HT1080 (cell line): ENCODE results near the gene GLB1L. TPM values are rescaled to one million over a fixed set of nuclear protein-coding genes. Genes with fewer than 3 reads are reported as not detected.

ENCODE experiments used
- DNase-seq: peaks from one replicate; pipeline ENCODE4 v3.0.0-alpha.2; 2015; ENCODE audit warnings: low read depth
- total RNA-seq: library from RNA; depleted of rRNA; stranded (reverse); fragments of >200 nt; shearing (Covaris generic); gene quantifications from 2 replicates; pipeline ENCODE4 v1.2.3, GENCODE V29; 2014

GLB1L gene
- total RNA-seq, 1 experiment from 2014 or later = 8.4 TPM

DNA sequence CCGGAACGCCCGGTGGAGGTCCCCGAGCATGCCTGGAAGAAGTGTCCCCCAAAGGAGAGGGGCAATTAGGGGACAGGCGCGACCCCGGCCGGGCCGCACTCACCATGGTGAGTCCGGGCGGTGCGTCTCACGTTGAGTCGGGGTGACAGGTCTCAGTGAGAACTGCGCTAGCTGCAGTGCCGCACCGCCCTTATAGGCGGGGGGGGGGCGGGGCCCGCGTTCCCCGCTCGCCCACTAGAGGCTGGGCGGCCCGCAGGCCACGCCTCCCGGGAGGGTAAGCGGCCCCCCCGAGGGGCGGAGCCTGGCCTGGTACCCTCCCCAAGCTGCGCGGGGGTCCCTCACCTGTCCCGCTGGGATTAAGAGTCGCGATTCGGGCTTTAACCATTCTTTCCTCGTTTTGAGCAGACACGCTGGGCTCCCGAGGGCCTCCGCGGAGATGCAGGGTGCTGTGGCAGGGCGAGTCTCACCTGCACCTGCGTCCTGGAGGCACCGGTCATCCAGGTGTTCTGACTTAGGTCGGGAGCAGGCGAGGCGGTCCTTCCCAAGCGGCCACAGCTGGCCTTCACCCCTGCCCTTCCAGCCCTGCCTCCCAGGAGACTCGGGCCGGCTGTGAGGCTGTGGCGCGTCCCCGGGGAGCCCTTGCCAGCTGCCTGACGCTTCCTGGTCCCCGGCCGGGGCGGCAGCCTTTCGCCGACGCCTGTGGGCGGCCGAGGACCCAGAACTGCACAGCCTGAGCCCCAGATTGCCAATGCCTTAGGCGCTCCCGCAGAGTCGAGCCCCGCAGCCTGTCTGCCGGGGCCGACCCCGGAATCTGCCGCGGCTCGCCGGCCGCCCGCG, 8.7 kb upstream of the GLB1L start, which contains the start of gene TUBA4A:
TUBA4A (minus strand) TSS at position 166 of the 837 bp plus-strand sequence; CDS start at position 106, 60 bp downstream.
- peak; percentile 79 for DNase-seq

- DNase-seq = peak; percentile 85
These were observed 7.9 kb upstream of the GLB1L start, which contains the start of gene TUBA4B for GRCh38 chr2:219252900-219253752. Gene TUBA4B (plus strand): TSS chr2:219253243. CDS start chr2:219253408, 165 bp downstream.

DNA sequence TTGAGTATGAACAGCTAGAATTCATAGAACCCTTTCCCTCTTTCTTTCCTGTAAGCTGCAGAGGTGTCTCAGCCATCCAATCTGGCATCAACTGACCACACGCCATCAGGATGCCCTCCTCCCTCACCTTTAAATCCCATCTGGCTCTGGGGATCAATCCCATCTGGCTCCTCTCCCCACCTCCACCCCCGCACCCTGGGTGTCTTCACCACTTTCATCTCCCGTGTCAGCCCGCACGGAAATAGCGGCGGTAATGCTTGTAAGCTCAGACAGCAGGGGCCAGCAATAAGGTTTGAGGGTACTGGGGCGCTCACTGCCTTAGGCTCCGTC, 7.3 kb upstream of the GLB1L start:
- DNase-seq = no peak

DNA sequence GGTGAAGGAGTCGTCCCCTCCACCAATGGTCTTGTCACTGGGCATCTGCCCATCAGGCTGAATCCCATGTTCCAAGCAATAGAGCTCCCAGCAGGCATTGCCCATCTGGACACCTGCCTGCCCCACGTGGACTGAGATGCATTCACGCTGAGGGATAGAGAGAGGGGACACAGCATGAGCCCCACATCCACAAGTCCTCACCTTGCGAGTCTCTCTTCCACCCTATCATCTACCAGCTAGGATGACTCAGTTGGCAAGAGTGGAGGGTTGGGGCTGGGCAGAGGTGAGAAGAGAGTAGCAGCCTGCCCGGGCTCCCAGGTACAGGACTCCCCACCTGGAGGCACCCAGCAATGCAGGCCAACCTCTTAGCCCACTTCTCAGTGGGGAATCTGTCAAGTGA, 6.8 kb upstream of the GLB1L start:
- DNase-seq = no peak

DNA sequence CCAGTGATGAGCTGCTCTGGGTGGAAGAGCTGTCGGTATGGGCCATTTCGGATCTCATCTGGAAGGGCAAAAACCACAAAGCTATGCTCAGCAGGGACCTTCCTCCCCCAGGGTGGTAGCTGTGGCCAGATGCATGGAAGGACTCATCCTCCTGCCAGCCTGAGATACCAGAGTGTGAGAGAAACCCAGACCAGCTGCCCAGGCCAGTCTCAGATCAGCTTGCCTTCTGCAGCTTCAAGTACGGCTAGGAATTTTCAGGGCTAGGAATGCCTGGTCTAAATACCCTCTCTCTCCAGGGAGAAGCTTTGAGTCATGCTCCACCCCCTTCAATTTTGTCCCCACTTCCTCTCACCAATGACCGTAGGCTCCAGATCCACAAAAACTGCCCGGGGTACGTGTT, 6.4 kb upstream of the GLB1L start:
- no peak for DNase-seq

GRCh38 chr2:219250049-219250781, 5.0 kb upstream of the GLB1L start:
- no peak for DNase-seq

DNA sequence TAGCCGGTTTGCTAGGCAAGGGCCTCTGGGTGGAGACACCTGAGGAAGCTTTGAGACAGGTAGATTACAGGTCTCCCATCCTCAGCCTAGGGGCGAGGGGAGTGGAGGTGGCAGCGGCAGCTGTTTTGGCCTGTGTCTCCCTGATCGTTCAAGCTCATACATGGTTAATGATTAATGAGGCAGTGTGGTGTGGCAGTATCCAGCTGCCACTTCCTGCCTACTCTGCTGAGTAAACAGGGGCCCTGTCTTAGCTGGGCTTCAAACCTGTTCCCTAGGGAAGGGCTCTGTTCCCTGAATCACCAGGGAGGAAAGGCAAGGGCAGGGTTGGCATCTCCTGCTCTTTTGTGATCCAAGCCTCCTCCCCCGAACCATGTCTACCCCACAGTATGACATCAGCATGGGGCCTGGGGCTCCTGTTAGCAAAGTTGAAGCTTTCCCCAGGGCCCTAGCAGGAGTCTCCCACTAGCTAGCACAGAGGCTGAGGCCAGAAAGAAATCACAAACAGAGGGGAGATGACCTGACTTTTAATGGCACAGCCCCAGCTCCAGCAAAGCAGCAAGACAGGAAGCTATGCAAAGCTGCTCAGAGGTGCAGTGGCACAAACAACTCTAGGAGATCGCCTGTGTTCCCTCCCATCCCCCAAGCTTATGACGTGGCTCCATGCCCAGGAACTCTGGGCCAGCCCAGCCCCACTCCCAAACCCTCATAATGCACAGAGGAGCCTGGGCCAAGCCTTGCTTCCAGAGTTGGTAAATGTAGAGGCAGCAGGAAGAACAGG, 4.1 kb upstream of the GLB1L start:
- DNase-seq = peak; percentile 93

GRCh38 chr2:219248845-219249202, 3.6 kb upstream of the GLB1L start:
- DNase-seq = no peak

DNA sequence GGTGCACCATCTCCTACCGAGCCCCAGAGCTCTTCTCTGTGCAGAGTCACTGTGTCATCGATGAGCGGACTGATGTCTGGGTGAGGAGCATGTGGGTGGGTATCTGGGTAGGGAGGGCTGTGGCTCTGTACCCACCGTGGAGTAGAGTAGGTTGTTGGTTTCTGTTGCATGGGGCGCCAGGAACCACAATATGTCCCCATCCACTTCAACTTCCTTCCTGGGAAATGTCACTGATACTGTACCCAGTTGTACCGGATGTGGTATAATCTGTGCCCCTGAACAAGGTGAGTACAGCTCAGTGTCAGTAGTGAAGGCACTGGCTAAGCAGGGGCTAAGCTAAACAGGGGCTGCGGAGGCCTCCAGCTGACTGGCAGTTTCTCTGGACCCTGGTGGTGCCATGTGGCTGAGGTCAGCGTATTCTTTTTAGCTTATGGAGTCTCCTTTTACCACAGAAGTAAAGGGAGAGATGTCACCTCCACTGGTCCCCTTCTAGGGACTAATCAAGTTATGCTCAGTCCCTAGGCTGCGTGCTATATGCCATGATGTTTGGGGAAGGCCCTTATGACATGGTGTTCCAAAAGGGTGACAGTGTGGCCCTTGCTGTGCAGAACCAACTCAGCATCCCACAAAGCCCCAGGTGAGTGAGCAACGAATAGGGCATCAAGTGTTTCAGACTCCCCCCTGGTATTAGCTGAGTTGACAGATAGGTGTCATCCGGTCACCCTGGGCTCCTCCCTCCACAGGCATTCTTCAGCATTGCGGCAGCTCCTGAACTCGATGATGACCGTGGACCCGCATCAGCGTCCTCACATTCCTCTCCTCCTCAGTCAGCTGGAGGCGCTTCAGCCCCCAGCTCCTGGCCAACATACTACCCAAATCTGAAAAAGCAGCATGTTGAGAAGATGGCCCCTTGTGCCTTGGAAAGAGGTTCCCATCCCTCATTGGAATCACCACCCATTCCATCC, 2.7 kb upstream of the GLB1L start:
- DNase-seq = no peak

DNA sequence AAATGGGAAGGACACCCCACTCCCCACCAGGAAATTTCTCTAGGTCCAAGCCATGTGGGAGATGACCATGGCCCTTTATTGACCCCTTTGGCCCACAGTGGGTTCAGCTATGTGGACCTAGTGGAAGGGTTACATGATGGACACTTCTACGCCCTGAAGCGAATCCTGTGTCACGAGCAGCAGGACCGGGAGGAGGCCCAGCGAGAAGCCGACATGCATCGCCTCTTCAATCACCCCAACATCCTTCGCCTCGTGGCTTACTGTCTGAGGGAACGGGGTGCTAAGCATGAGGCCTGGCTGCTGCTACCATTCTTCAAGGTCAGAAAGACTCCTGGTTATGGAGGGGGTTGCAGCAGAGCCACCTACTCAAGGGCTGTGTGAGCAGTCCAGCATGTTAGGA, 1.3 kb upstream of the GLB1L start:
- no peak for DNase-seq

DNA sequence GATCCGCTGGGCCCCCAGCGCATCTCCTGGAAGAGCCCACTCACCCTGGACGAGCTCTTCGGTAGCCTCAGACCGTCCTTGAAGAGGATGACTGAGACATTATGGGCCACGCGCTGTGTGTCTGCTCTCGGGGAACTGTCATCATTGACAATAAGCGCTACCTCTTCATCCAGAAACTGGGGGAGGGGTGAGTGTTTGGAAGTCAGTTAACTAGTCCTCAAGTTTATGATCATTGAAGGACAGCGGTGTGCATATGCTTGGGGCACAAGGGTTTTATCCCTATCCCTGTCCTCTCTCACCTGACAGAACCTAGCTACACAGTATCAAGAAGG, 621 bp upstream of the GLB1L start:
- no peak for DNase-seq

DNA sequence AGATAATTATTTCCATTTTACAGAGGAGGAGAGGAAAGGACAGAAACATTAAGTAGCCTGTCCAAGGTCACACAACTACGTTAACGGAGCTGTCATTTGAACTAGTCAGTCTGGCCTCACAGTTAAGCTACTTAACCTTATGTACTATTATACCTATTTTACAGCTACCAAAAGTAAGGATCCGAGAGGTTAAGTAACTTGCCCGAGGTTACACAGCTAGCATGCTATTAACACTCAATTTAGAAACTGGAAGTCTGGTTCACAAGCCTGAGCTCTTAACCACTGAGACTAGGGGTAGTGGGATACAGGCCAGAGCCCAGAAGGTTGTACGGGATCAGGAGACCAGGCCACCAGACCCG, 476 bp downstream of the GLB1L start:
- no peak for DNase-seq

DNA sequence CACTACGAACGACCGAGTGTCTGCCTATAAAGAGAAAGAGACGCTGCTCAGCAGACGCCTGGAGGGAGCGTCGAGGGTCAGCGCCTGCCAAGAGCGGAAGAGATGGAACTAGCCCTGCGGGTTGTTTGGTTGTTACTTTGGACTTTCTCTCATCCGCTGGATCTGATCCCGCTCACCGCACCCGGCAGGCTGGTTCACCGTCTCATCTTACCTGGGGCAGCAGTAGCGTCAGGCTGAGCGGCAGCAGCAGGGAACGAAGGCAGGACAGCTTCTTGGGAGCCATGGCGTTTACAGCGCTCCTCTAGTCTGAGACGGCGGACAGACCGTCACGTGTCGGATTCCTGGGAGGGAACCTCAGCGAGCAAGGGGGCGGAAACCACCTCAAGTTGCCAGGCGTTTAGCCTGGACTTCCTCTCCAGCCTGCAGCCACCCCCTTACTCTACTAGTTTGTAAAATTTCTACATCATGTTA, 1.9 kb downstream of the GLB1L start:
- DNase-seq = no peak

DNA sequence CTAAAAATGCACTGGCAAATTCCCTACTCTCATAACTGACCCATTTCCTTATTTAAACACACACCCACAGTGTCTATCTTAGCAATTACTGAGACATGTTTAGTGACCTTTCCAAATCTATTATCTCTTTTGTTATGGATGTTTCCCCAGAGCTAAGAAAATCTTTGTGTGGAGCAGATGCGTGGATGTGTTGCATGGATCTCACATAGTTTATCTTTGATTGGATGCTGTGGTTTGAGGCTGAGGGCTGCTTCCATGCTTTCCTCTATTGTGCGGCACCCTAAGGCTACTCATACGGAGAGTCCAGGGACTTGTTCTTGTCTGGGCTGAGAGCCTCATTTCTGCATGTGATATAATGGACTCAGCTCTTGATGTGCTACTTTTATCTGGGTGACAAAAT, 10.9 kb downstream of the GLB1L start:
- no peak for DNase-seq

- peak; percentile 42 for DNase-seq
These were observed 15.1 kb downstream of the GLB1L start for GRCh38 chr2:219230059-219230540.

- DNase-seq = peak; percentile 99
These were observed 15.8 kb downstream of the GLB1L start, which contains the start of the genes ANKZF1 and ATG9A for GRCh38 chr2:219229305-219230058. Gene ANKZF1 (plus strand): TSS chr2:219229806. CDS start chr2:219230258, 452 bp downstream. Gene ATG9A (minus strand): TSS chr2:219229636. CDS start chr2:219228024, 1,612 bp downstream.

GRCh38 chr2:219228911-219229304, 16.3 kb downstream of the GLB1L start:
- no peak for DNase-seq

- DNase-seq = no peak
These were observed 17.0 kb downstream of the GLB1L start for GRCh38 chr2:219228041-219228910.
